Measurements from ENCODE around the gene SBK2. TPM values are rescaled to one million over a fixed set of nuclear protein-coding genes. Genes with fewer than 3 reads are reported as not detected.

The SBK2 gene
- total RNA-seq, 1 experiment from 2014 or later, result 5.2 TPM

- TF ChIP-seq FOXK1 (CRISPR knock-in tag; IDR thresholded peaks at IDR 0.05), result no peak
- Mint-ChIP-seq H3K36me3 (no peaks in the 10 kb centered on the region), H3K9me3 (no peaks in the 10 kb centered on the region), H3K4me3 (no peak overlapping the region), H3K27ac (no peak overlapping the region), H3K27me3 (ENCODE audit: low read depth) (peaks cover 37% of the 10 kb centered on the region), H3K4me1 (no peaks in the 10 kb centered on the region; the same call in 1 of the 2 replicates)
- CTCF ChIA-PET, result interaction anchor here (1.3 to 1.6 kb wide), 2 partner anchors 8 to 28 kb away, joined by 4 to 5 read pairs; no protein-coding TSS in a partner anchor
- DNase-seq (ENCODE audit: low spot score), result no peak
- POLR2A ChIA-PET, result interaction anchor here (1.3 kb wide), 1 partner anchor 110 kb away, joined by 3 read pairs; no protein-coding TSS in a partner anchor
- no peak for ATAC-seq
Observed at GRCh38 chr19:55495646-55496349, 41.1 kb downstream of the SBK2 start.

GRCh38 chr19:55494172-55494761 lies 42.7 kb downstream of the SBK2 start:
- ATAC-seq (no peak), DNase-seq (ENCODE audit: low spot score) (no peak)
- H3K4me3 Mint-ChIP-seq, result no peak overlapping the region
- H3K9me3 Mint-ChIP-seq, result no peaks in the 10 kb centered on the region
- TF ChIP-seq ELF4 (CRISPR knock-in tag; IDR thresholded peaks at IDR 0.05; ENCODE audit: low read depth), result no peak
- no peak for TF ChIP-seq PRRX2 (CRISPR knock-in tag; IDR thresholded peaks at IDR 0.05)
- no peak for TF ChIP-seq TCF7 (CRISPR knock-in tag; IDR thresholded peaks at IDR 0.05; ENCODE audit: low read depth)
- TF ChIP-seq ATF1 (CRISPR knock-in tag; IDR thresholded peaks at IDR 0.05), result no peak
- no peak for TF ChIP-seq IRF2 (CRISPR knock-in tag; IDR thresholded peaks at IDR 0.05; ENCODE audit: borderline replicate concordance, low read depth)
- TF ChIP-seq CDX4 (CRISPR knock-in tag; IDR thresholded peaks at IDR 0.05; ENCODE audit: borderline replicate concordance), result no peak
- no peak for TF ChIP-seq HMGA2 (CRISPR knock-in tag; IDR thresholded peaks at IDR 0.05)
- no peak for TF ChIP-seq MXD4 (CRISPR knock-in tag; IDR thresholded peaks at IDR 0.05; ENCODE audit: borderline replicate concordance)
- no peak for TF ChIP-seq CREM (CRISPR knock-in tag; IDR thresholded peaks at IDR 0.05)
- no peak for TF ChIP-seq ZNF317 (CRISPR knock-in tag; IDR thresholded peaks at IDR 0.05; ENCODE audit: borderline replicate concordance, low read depth)
- TF ChIP-seq ETV6 (CRISPR knock-in tag; IDR thresholded peaks at IDR 0.05), result no peak
- no peak for TF ChIP-seq ATF2 (CRISPR knock-in tag; IDR thresholded peaks at IDR 0.05; ENCODE audit: borderline replicate concordance, low read depth)
- H3K36me3 Mint-ChIP-seq, result no peaks in the 10 kb centered on the region
- CTCF ChIA-PET, result interaction anchor here (1.2 to 13.5 kb wide), 3 partner anchors 9 to 27 kb away, joined by 3 to 96 read pairs (median 4); partner anchors contain the start of gene NAT14
- H3K27me3 Mint-ChIP-seq (ENCODE audit: low read depth), result peaks cover 23% of the 10 kb centered on the region
- no peaks in the 10 kb centered on the region; the same call in 1 of the 2 replicates for H3K4me1 Mint-ChIP-seq
- H3K27ac Mint-ChIP-seq, result no peak overlapping the region
- POLR2A ChIA-PET, result no interaction called here

GRCh38 chr19:55493645-55494171 lies 43.2 kb downstream of the SBK2 start:
- peaks cover 18% of the 10 kb centered on the region for H3K27me3 Mint-ChIP-seq (ENCODE audit: low read depth)
- no peaks in the 10 kb centered on the region for H3K36me3 Mint-ChIP-seq
- H3K9me3 Mint-ChIP-seq, result no peaks in the 10 kb centered on the region
- H3K4me3 Mint-ChIP-seq, result no peak overlapping the region
- ATAC-seq (no peak), DNase-seq (ENCODE audit: low spot score) (no peak)
- ChIA-PET POLR2A (no interaction called here), CTCF (interaction anchor here (0.8 to 13.5 kb wide), 4 partner anchors 9 to 32 kb away, joined by 3 to 96 read pairs (median 4); partner anchors contain the start of genes ISOC2 and NAT14)
- H3K27ac Mint-ChIP-seq, result no peak overlapping the region
- no peaks in the 10 kb centered on the region; the same call in 1 of the 2 replicates for H3K4me1 Mint-ChIP-seq
- TF ChIP-seq MYBL2 (CRISPR knock-in tag; IDR thresholded peaks at IDR 0.05) (no peak), MXD4 (CRISPR knock-in tag; IDR thresholded peaks at IDR 0.05; ENCODE audit: borderline replicate concordance) (no peak), ATF3 (CRISPR knock-in tag; conservative IDR thresholded peaks at IDR 0.05) (no peak), ZNF138 (CRISPR knock-in tag; conservative IDR thresholded peaks at IDR 0.05) (no peak), GTF2I (CRISPR knock-in tag; conservative IDR thresholded peaks at IDR 0.05) (no peak), TEAD1 (CRISPR knock-in tag; IDR thresholded peaks at IDR 0.05) (no peak), ATF1 (CRISPR knock-in tag; IDR thresholded peaks at IDR 0.05) (no peak), ESRRA (CRISPR knock-in tag; IDR thresholded peaks at IDR 0.05; ENCODE audit: borderline replicate concordance) (no peak), CREB1 (CRISPR knock-in tag; IDR thresholded peaks at IDR 0.05) (no peak), MLX (CRISPR knock-in tag; IDR thresholded peaks at IDR 0.05) (no peak), CDX4 (CRISPR knock-in tag; IDR thresholded peaks at IDR 0.05; ENCODE audit: borderline replicate concordance) (no peak), ZNF671 (CRISPR knock-in tag; IDR thresholded peaks at IDR 0.05) (no peak), ZBTB43 (CRISPR knock-in tag; IDR thresholded peaks at IDR 0.05) (no peak), ZMAT4 (CRISPR knock-in tag; IDR thresholded peaks at IDR 0.05) (no peak), NFE2L1 (CRISPR knock-in tag; IDR thresholded peaks at IDR 0.05) (no peak)
